GM21526 (cell line): ENCODE data around the gene ALS2CL.
A peak's percentile ranks its signal among the peaks of the same experiment; 100 is the strongest.

ENCODE experiments used
- ATAC-seq: cut with Tn5 transposase; IDR thresholded peaks from one replicate; pipeline ENCODE4 v1.9.1; 2021; ENCODE audit warnings: moderate library complexity; ENCODE audit not compliant: unreplicated experiment, low FRiP score

The ALS2CL gene

DNA sequence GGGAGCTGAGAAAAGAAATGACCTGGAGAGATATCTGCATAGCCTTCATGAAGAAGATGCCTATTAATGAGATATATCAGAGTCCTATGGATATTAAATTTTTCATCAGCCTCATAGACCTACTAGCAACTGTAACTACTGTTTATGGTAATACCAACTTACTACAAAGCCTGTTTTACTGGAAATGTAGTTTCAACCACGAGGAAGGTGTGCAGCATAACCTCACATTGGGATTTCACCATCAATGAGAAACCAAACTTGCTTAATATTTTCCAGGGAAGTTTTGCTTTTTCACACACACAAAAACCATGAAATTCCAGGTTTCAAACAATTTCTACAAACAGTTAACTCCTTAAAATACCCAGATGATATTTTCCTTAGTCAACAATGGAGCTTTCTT lies 49.8 kb downstream of the ALS2CL start:
- no peak for ATAC-seq

DNA sequence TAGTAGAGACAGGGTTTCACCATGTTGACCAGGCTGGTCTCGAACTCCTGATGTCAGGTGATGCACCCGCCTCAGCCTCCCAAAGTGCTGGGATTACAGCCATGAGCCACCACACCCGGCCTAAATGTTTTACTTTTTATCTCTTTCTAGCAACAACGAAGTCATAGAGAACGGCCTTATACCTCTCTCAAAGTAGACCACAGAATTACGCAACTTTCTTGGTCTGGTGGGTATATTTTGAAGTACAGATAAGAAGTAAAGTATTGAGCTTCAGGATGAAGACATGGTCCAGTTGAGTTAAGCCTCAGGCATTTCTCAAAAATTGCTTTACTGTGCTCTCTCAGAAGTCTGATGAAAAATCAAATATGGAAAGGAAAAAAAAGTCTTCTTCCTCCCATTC lies 50.5 kb downstream of the ALS2CL start:
- no peak for ATAC-seq

DNA sequence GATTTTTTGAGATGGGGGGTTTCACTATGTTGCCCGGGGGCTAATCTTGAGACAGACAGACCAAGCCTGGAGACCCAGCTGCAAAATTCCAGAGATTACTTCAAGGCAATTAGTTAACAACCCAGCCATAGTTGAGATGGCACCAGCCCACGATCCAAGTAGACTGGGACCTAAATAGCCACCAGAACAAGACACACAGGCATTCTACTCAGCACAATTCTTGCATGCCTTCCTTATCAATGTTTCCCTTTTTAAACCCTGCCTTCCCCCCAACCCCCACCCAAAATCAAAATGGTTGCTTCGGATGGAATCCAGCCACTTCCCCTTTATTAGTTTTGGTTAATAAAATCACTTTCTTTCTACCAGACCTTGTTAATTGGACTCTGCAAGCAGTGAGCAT lies 52.6 kb downstream of the ALS2CL start:
- no peak for ATAC-seq

DNA sequence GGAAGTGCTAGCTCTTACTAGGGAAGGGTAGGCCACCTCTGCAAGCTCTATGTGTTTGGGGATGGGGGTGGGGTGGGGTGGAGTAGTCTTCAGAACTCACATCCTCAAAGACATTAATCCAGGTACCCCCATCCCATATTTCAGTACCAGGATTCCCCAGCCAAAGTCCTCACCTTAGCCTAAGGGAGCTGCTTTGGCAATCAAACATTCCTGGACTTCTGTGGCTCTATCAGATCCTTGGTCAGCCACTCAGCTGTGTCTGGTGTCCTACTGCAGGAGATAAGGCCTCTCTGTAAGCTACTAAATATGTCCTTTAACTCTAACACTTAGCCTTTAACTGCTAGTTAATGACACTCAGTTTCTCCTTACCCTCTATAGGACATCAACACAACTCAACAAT lies 54.3 kb downstream of the ALS2CL start:
- no peak for ATAC-seq

DNA sequence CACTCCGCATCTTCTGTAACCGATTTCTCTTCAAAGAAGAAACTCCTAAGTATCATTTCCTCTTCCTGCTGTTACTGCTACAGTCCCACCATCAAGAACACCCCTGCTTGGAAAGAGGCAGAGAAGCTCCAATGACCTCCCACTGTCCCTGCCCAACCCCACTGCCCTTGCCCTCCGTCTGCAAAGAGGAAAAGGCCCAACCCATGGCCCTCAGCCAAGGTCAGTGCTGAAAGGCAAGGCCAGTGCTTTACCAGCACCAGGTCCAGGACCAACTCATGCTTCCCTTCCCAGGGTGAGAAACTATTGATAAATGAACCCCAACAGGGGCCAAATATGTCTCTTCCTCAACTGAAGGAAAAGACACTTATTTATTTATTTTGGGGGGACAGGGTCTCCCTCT lies 58.6 kb downstream of the ALS2CL start:
- no peak for ATAC-seq

DNA sequence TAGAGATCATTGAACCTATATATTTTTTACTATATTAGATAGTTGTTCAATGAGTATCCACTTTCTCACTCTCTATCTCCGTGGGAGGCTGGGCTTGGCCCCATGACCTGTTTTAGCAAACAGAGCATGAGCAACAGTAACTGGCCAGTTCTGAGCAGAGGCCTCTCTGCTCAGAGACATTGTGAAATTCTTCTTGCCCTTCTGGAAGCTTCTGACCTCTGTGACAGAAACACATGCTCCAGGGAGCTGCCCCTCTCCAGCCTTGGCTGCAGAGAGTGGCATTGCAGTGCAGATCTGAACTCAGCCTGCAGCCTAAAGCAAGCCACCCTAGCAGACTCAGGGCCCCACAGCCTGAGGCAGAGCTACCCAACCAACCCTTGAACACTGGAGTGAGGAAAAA lies 60.7 kb downstream of the ALS2CL start:
- no peak for ATAC-seq

DNA sequence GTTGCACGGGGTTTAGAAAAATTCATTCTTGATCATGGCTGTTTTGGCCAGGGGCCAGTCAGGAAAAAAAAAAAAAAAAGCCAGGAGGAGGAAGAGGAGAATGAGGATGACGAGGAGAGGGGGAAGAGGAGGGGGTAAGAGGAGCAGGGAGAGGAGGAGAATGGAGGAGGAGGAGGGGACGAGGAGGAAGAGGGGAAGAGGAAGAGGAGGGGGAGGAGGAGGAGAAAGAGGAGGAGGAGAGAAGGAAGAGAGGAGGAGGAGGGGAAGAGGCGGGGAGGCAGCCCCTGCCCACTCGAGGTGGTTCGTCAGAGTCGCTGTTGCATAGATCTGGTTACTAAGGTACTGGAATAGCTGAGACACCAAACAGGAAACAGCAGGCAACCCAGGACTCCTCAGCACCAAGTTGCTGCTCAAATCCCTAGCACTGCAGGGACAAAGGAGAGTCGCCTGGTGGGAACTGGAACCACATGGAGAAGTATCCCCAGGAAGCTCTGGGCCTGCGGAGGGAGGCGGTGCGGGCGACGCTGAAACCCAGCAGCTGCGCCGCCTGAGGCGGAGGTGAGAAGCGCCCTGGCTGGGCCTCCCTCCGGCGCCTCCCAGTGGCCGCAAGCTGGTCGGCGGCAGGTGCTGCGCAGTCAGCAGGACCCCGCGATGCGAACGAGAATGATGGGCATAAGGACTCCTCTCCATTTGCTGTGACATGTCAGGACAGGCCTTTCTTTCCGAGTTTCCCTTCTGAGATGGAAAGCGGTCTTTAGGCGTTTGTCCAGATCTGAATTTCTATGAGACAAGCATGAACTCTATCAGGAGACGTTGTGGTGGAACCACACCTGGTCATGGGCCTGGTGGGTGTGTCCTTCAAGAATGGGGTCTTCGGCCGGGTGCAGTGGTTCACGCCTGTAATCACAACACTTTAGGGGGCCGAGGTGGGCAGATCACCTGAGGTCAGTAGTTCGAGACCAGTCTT lies 63.6 kb downstream of the ALS2CL start:
- peak; percentile 91 for ATAC-seq

DNA sequence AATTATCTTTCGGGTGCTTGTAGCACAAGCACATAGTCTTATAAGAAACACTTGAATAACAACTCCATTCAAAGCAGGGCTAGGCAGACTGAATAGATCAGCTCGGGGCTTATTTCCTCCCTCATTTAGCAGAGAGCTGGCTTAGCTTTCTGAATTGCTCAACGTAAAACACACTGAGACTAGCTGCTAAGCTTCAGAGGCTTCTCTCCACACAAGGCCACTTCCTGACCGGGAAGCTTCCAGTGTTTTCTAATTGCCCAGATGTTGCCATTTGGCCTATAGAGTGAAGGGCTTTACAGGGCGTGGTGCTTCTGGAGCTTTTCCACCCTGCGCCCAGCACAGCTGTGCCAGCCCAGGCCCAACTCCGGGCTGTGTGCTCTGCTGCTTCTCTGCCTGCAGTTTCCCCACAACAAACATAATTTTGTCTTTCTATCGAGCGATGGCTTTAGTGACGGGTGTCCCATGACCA lies 64.5 kb downstream of the ALS2CL start:
- no peak for ATAC-seq

DNA sequence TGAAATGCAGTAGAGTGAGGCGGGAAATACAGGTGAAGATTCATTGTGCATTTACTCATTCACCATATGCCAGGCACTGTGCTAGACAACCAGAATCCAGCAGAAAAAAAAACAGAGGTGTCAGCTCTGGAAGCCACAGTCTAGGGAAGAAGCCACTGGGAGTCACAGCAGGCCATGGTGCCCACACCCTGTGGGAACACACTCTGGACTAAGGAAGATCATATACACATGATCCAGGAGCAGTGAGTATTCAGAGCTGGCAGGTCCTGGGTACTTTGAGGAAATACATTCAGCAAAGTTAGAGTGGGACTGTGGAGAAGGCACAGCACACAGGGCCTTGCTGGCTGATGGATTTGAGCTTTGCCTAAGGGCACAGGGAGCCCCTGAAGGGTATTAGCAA lies 66.4 kb downstream of the ALS2CL start:
- ATAC-seq = no peak

DNA sequence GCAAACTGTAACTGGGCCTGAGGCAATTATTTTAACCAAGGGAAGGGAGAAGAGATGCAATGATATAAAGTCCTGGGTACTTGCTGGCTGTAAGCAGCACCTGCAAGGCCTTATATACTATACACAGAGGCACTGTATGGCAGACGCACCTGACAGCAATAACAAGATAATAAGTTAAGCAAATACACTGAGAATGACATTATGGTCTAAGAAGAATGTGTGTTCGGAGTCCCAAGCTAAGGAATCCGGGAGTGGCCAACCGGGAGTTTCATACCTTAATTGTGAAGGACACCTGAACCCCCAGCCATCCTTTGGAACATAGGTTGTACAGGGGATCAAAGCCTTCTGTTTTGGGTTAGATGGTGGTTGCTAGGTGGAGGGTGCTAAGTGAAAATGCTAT lies 67.4 kb downstream of the ALS2CL start:
- no peak for ATAC-seq

DNA sequence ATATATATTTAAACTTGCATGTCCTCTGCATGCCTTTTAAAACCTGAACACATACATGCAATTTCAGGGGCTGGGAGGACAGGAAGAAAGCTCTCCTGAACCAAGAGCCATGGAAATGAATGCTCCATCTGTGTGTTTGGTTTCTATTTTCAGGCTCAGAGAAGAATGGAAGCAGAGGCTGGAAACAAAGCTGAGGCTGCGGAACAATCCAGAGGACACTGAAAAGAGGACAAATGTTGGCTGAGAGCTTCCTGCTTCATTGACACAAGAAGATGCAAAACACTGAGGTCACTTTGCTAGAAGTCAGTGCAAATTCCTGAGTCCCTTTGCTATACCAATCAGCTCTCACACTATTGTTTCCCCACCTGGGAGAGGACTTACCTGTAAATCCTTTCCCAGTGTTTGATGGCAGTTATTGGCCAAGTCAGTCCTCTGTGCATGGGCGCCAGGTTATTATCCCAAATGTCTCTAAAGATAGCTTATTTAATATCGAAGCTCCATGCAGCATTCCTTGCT lies 68.4 kb downstream of the ALS2CL start:
- ATAC-seq = no peak

DNA sequence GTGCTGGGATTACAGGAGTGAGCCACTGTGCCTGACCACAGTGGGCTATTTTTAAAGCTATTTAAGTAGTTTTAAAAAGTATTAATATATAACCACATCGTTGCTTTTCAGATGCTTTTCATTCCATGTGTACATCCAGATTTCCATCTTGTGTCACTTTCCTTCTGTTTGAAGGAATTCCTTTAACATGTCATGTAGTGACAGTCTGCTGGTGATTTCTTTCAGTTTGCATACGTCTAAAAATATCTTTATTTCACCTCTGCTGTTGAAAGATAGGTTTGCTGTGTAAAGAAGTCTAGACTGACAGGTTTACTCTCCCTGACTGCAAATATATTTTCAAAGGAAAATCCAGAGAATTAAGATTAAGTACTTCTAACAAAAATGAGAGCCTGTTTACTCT lies 68.9 kb downstream of the ALS2CL start:
- ATAC-seq = no peak

DNA sequence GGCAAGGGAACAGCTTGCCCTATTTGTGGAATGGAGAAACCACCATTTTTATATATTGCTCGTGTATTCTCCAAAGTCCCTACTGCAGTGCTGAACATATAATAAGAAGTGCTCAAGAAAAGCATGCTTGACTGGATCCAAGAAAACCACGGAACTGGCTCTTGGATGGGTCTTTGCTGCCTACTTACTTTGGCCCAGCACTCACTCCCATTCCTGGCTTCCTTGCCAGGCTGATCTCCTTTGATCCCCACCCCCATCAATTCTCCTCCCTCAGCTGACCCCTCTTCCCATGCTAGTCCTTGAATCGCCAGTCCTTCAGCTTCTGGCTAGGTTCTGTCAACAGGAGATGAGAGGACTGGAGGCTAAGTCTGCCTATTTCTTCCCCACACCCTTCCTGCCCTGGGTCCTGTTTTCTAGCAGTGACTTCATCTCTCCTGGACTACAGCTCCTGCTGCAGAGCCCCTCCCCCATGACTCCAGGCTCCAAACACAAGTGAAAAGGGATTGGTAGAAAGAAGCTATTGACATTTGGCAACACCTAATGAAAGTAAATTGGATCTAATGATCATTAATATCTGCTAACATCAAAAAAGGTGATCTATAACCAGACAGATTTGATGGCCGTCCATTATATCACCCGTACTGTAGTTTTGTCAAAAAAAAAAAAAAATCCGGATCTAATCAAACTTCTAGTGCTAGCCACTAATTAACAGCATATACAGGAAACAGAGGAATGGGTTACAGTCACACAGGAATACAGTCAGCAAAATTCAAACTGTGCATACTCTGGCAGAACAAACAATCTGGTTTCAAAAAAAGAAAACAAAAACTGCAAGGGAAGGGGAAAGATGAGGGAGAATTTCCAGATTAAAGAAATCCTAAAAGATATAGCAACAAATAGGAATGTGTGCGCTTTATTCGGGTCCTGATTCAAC lies 73.4 kb downstream of the ALS2CL start:
- ATAC-seq = no peak
